GM18520 (cell line): Measurements from ENCODE around the gene OR52K1.
"Not testable (repeated sequence)": the region's sequence is repeated elsewhere in the genome, so short reads cannot be mapped to it uniquely, and the experiment has no call there.

Experiments
- ATAC-seq: cut with Tn5 transposase; IDR thresholded peaks from one replicate; pipeline ENCODE4 v1.9.1; 2021; ENCODE audit not compliant: unreplicated experiment

Gene OR52K1

DNA sequence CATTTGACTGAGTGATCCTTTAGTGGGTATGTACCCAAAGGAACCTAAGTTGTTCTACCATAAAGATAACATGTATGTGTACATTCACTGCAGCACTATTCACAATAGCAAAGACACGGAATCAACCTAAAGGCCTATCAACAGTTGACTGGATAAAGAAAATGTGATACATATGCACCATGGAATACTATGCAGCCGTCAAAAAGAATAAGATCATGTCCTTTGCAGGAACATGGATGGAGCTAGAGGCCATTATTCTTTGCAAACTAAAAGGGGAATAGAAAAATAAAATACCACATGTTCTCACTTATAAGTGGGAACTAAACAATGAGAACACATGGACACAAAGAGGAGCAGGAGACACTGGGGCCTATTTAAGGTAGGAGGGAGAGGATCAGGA lies 9.0 kb downstream of the OR52K1 start:
- ATAC-seq = not testable (repeated sequence)

DNA sequence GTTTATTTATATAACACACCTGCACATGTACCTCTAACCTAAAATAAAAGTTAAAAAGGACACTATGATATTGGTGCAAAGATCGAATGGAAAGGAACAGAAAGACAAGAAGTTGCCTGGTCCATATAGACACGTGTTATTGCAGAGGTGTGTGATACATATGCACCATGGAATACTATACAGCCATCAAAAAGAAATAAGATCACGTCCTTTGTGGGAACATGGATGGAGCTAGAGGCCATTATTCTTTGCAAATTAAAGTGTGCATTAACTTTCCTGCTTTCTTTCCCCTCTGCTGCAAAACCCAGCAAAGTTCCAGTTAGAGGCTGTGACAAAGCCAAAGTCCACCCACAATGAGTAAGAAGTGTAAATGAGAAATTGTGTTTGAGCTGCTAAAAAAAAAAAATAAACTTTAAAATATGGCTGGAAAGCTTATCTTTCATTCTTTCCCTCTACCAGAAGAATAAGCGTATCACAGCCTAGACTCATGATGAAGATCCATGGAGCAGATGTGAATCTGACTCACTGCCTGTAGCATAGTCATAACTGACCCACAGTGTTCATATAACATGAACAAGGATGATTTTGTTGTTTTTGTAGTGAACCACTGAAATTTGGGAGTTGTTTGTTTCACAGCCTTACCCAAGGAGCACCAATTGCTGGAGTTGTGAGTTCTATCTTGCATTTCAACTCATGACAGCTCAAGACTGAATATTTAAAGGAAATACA lies 9.6 kb downstream of the OR52K1 start:
- no peak for ATAC-seq

DNA sequence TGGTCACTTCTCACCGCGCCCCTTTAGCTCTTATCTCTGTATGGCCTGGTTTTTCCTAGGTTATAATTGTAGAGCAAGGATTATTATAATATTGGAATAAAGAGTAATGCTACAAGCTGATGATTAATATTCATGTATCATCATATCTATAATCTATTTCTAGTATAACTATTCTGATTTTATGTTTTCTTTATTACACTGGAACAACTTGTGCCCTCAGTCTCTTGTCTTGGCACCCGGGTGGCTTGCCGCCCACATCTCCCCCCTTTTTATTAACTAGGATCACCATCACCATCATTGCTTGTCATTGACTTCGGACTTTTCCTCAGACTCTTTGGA lies 11.0 kb downstream of the OR52K1 start:
- no peak for ATAC-seq

DNA sequence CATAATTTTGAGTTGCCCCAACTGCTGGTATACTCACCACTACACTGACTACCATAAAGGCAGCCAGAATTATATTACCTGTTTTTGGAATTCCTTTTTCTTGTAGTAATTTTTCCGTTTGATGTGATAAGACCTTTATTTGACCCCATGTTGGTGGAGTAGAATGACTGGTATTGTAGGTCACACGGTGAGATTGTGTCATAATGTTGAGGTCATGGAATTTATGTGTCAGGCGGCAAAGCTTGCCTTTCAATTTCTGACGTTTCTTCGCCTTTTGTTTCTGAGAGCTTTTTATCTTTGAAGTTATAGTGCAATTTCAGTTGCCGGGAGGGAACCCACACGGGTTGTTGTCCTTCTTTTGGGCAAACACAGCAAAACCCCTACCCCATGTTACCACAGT lies 13.0 kb downstream of the OR52K1 start:
- ATAC-seq = no peak

DNA sequence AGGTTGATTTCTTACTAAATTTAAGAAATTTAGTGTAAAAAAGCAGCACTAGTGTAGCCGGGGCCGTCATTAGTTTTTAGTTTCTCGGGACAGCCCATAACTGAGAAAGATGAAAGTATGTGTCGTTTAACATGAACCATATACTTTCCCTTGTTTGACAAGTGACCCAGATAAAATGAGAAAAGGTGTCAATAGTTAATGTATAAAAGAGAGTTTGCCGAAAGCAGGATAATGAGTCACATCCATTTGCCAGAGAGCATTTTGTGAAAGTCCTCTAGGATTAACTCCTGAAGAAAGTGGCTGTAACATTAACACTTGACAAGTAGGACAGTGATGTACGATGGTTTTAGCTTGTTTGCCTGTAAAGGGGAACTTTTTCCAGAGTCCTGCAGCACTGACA lies 13.5 kb downstream of the OR52K1 start:
- ATAC-seq = no peak

DNA sequence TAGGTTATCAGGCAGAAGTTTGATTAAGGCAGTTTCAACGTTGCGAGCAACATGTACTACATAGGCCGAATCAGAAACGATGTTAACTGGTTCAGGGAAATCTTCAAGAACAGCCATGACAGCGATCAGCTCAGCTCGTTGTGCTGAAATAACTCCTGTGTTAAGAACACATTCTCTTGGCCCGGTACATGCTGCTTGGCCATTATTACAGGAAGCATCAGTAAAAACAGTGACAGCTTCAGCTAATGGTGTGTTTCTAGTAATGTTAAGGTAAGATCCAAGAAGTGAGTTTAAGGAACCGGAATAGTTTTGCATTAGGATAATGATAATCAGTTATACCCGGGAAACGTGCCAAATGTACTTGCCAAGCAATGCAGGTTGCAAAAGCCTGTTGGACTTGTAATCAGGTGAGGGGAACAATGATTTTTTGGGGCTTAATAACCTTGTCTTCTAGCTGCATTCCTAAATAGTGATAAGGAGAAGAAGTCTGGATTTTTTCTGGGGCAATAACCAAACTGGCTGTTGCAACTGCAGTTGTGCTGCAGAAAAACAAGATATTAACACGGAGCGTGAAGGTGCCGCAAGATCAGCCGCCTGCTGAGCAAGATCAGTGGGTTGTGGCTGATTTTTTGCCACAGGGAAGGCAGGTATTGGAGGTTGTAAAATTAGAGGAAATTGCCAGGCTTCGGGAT lies 14.3 kb downstream of the OR52K1 start:
- ATAC-seq = no peak

DNA sequence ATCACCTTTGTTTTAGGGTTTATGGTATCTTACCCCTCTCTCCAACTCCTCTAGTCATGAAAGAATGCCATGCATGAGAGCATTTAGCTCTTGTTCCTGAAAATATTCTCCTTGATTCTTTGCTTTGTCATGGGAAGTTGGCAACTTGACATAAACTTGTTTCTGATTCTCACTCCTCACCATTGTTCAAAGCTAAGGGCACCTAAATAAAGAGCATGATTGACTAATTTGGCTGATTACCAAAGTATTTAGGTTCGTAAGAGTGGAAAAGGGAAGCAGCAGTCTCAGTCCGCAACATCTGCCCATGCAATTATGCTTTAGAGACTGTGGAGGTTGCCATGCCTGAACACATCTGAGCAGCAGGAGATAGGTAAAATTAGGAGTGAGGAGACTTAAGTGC lies 26.4 kb downstream of the OR52K1 start:
- ATAC-seq = no peak

DNA sequence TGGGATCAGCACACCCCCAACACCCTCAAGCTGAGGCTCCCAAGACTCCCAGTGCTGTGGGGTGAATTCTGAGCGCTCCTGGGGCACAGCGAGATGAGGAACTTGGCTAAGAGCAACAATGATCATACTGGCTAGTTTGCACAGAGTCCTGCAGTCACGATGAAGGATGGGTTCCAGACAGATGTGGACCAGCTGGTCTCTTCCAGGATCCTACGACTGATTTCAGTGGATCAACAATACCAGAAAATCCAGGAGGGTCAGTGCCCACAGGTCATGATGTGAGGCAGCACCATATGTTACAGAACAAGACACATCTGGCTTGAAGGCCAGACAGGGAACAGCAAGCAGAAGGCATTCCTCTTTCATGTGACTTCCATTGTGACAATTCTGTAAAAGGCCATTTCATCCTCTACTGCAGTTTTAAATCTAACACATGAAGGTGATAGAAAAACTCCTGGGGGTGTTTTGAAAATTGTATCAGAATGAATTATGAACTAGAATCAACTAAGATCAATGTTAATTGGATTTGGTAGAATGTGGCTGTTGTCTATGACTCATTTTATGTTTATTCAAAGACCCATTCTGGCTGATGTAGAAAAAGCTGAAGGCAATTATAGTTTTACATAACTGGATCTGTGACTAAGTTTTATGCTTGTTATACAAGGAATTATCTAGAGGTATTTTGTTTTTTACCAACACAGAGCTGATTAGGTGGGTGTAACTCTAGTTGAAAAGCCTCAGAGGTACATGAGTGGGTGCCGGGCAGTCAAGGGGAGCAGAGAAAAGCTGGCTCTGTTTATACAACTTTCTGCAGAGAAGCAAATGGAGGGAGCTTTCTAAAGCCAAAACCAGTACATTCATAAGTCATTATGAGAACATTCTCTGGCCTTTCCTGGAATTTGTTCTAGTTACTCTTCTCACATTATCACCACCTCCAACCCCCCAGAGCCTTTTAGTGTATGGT lies 29.1 kb downstream of the OR52K1 start:
- no peak for ATAC-seq

DNA sequence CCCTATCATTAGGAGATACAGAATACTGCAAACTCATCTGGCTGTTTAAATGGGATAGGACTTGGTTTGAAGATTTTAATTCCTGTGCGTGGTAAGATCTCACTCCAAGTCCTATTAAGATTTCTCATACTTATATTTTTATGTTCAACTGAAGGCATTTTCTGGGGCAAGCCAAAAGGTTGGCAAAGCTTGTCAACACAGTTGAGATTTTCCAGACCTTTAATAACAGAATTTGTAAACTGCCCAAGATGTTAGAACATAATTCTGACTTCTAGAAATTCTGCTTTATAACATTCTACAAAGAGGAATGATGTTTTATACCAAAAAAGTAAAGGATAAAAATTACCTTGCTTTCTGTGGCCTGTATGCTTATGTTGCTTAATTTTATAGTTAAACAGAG lies 31.8 kb downstream of the OR52K1 start:
- no peak for ATAC-seq

DNA sequence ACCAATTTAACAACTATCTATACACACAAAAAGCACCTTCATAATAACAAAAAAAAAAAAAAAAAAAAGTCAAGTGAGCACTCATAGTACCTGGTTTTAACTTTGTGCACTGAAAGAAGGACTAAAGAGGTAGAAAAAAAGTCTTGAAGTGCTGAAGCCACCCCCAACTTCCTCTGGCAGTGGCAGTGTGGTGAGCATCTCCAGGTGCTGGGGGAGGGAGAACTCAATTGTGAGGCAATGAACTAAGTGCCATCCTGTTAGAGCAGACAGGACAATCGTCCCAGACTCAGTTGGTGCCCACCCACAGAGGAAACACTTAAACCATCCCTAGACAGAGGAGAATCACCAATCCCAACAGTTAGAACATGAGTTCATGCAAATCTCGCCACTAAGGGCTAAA lies 39.9 kb downstream of the OR52K1 start:
- no peak for ATAC-seq

DNA sequence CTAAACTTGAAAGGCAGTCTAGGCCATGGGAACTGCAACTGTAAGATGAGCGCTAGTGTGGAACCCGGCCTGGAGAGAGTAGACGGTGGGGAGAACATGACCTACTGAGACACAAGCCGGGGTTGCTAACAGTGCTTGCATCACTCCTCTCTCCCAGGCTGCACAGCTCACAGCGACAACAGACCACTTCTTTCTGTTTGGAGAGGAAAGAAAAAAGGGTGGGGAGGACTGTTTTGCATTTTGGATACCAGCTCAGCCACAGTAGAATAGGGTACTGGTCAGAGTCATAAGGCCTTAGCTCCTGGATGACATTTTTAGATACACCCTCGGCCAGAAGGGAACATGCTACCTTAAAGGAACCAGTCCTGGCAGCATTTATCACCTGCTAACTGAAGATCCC lies 40.3 kb downstream of the OR52K1 start:
- no peak for ATAC-seq

DNA sequence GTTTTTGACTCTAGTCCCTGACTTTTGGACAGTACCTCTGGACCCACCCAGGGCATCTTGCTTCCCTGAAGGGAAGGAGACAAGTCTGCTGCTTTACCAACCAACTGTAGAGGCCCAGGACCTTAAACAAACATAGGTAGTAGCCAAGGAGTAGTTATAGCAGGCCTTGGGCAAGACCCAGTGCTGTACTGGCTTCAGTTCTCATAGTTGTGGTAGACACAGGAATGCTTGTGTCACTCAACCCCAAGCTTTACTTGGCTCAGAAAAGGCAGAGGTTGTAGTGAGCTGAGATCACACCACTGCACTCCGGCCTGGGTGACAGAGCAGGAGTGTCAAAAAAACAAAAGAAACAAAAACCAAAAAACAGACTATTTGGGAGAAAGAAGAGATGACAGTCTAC lies 41.2 kb downstream of the OR52K1 start:
- no peak for ATAC-seq

DNA sequence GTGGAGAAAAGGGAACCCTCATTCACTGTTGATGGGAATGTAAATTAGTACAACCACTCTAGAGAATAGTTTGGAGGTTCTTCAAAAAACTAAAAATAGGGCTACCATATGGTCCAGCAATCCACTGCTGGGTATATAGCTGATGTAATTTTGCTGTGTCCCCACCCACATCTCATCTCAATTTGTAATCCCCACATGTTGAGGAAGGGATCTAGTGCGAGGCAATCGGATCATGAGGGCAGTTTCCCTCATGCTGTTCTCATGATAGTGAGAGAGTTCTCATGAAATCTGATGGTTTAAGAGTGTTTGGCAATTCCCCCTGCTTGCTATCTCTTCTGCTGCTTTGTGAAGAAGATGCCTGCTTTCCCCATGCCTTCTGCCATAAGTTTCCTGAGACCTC lies 45.5 kb downstream of the OR52K1 start:
- ATAC-seq = no peak

DNA sequence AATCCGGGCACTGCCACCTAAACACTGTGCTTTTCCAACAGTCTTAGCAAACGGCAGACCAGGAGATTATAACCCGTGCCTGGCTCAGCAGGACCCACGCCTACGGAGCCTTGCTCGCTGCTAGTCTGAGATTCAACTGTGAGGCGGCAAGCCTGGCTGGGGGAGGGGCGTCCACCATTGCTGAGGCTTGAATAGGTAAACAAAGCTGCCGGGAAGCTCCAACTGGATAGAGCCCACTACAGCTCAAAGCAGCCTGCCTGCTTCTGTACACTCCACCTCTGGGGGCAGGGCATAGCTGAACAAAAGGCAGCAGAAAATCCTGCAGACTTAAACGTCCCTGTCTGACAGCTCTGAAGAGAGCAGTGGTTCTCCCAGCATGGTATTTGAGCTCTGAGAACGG lies 49.2 kb downstream of the OR52K1 start:
- ATAC-seq = not testable (repeated sequence)

DNA sequence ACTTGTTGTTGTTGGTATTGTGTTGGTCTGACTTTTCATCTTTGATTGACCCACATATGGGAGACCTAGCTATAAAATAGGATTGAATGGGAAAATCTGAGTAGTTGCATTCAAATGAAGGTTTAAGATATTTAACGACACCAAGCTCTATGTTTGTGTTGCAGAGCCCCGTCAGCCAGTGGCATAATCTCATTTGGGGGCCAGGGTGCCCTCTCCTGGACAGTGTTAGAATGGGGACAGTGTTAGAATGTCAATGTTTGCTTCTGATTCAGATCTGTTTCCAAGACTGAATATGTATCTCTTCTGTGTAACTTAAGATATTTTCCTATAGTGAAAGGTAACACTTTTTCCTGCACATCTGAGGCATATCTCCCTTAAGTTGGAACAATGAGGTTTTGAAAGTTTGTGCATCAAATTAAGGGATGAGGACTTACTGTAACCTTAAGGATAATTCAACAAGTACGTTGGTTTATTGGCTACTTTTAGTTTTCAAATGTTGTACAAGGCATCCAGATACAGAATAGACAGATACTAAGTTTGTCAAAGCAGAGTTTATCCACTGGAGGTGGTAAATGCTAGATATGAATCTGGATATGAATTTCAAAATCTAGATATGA lies 57.3 kb downstream of the OR52K1 start:
- no peak for ATAC-seq

DNA sequence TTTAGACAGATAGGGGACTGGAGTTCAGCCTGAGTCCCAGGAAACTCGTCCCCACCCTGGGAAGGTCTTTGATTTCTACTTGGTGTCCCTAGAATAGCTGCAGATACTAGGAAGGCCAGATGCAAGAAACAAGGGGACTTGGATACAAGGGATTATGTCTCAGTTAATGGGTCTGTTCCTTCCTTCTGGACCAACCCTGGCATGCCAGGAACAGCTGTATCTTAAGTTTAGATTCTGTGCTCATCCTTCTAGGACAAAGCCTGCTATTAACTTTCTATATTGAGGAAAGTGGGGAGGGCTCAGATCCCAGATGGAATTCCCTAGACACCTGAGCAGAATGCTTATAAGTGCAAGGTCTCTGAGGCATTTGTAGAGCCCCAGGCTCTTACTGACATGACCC lies 58.6 kb downstream of the OR52K1 start:
- ATAC-seq = no peak
